ENCODE results near the gene MAML2. TPM values are rescaled to one million over a fixed set of nuclear protein-coding genes. Genes with fewer than 3 reads are reported as not detected.

The MAML2 gene
- total and polyA plus RNA-seq, 2 of the 13 experiments (the other 11 are each of a cell fraction or from before 2014, with no cell fraction given) = 2.3 to 25.9 TPM

DNA sequence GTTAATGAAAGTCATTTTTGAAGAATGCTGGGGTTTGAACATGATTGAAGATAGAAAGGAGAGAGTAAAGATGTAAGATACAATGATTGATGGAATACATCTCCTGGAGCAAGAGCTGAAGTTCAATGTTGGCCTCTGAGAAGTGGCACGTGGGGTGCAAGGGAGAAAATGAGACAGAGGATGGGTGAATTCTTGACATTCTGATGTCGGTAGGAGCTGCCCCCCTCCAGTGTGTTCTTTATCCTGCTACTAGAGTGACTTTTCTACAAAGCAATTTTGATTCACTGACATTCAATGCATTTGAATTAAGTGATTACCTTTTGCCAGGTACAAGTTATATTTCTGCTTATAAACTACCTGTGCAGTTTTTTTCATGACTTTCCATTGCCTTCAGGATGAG, 260.1 kb downstream of the MAML2 start:
- FAIRE-seq = no peak
- 0 out of 2 replicates have a peak overlapping the region, but pooled peaks have one; percentile 54 for H3K4me2 ChIP-seq (ENCODE audit: low read depth, low read length)
- no TSS peak for BruUV-seq (replicated peaks)
- TF ChIP-seq SRSF1 (optimal IDR thresholded peaks at IDR 0.05; ENCODE audit: low read depth, low read length) = no peak
- TF ChIP-seq EZH2 (conservative IDR thresholded peaks at IDR 0.05; ENCODE audit: low read depth, low read length) = no peak
- TF ChIP-seq ZNF597 (CRISPR knock-in tag; IDR thresholded peaks at IDR 0.05) = no peak
- TF ChIP-seq SIX1 (CRISPR knock-in tag; IDR thresholded peaks at IDR 0.05; ENCODE audit: borderline replicate concordance) = no peak
- TF ChIP-seq ZNF337 (CRISPR knock-in tag; IDR thresholded peaks at IDR 0.05; ENCODE audit: borderline replicate concordance, low read depth) = no peak
- TF ChIP-seq ZNF496 (CRISPR knock-in tag; IDR thresholded peaks at IDR 0.05; ENCODE audit: insufficient replicate concordance) = no peak
- no peak for TF ChIP-seq SP5 (CRISPR knock-in tag; IDR thresholded peaks at IDR 0.05; ENCODE audit: borderline replicate concordance, low read depth)
- no peak for TF ChIP-seq SMAD3 (CRISPR knock-in tag; IDR thresholded peaks at IDR 0.05)
- TF ChIP-seq BRD4 (CRISPR knock-in tag; IDR thresholded peaks at IDR 0.05) = no peak
- no peak for TF ChIP-seq ZFAT (CRISPR knock-in tag; conservative IDR thresholded peaks at IDR 0.05)
- TF ChIP-seq, protein P1, sequence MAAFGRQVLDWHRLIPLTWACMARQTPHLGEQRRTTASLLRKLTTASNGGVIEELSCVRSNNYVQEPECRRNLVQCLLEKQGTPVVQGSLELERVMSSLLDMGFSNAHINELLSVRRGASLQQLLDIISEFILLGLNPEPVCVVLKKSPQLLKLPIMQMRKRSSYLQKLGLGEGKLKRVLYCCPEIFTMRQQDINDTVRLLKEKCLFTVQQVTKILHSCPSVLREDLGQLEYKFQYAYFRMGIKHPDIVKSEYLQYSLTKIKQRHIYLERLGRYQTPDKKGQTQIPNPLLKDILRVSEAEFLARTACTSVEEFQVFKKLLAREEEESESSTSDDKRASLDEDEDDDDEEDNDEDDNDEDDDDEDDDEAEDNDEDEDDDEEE (CRISPR knock-in tag; IDR thresholded peaks at IDR 0.05) = no peak
- no peak for TF ChIP-seq DMAP1 (CRISPR knock-in tag; IDR thresholded peaks at IDR 0.05)
- TF ChIP-seq RAD51 (IDR thresholded peaks at IDR 0.05; ENCODE audit: borderline replicate concordance) = no peak
- H3K9me3 ChIP-seq (ENCODE audit: low read length) = no peaks in the 10 kb centered on the region
- no peaks in the 10 kb centered on the region for H4K20me1 ChIP-seq (ENCODE audit: insufficient read depth, low read length)
- ATAC-seq = no peak
- H3K79me2 ChIP-seq (ENCODE audit: insufficient read depth, low read length) = no peaks in the 10 kb centered on the region
- CTCF ChIA-PET (ENCODE audit: low intra/inter-chr PET ratio, low total read pairs) = no interaction called here
- no peak for DNase-seq (ENCODE audit: low spot score)
- no peak overlapping the region for H3K9ac ChIP-seq (ENCODE audit: insufficient read depth, low read depth, low read length)
- H3K4me3 ChIP-seq (replicated peaks in 1 of 3; ENCODE audit: insufficient read depth in 1 of 3, low read depth in 2 of 3, low read length in 3 of 3) = no peak overlapping the region
- peaks cover 10 to 11% of the 10 kb centered on the region in 2 experiments; a peak in 4 of 5 replicates for H3K36me3 ChIP-seq (replicated peaks in 1 of 2; ENCODE audit: control insufficient read depth in 1 of 2, insufficient read depth in 2 of 2, low read length in 2 of 2)
- H3K4me1 ChIP-seq (ENCODE audit: insufficient read depth, low read length) = peaks cover 34% of the 10 kb centered on the region
- no peaks in the 10 kb centered on the region for H3K27me3 ChIP-seq (ENCODE audit: control insufficient read depth in 1 of 2, insufficient read depth in 2 of 2, low read length in 2 of 2)
- POLR2A ChIA-PET = interaction anchor here (1.0 kb wide), 1 partner anchor 9 kb away, joined by 3 read pairs; no protein-coding TSS in a partner anchor
- in situ Hi-C loops (cut with HindIII; ENCODE audit: extremely low pct_ligation_motif_present, low pct_unique_long_range_greater_than_20kb) = no loop called here
- WGBS (ENCODE audit: low lambda C conversion rate) = 100% methylated on average over 2 of the region's 2 CpGs
- intact Hi-C loops (cut with micrococcal nuclease; ENCODE audit: unreplicated experiment) = no loop called here
- H3K27ac ChIP-seq (ENCODE audit: extremely low read length, insufficient read depth, low read length) = peak overlapping the region; percentile 72
- no peak overlapping the region for H2AFZ ChIP-seq (ENCODE audit: low read length)
